HL-60 (cell line): Measurements from ENCODE around the gene LDLRAD3.

ENCODE experiments used
- CTCF ChIP-seq: IDR thresholded peaks from one replicate; pipeline ENCODE4 v1.5.1; 2011; ENCODE audit warnings: low read length, control low read depth, inconsistent platforms; ENCODE audit not compliant: insufficient read depth
- GABPA ChIP-seq: IDR thresholded peaks from 2 replicates; pipeline ENCODE4 v1.6.1; 2012; ENCODE audit warnings: low read depth
- POLR2AphosphoS5 ChIP-seq: IDR thresholded peaks from 2 replicates; pipeline ENCODE4 v1.6.1; 2012; ENCODE audit warnings: low read depth
- REST ChIP-seq: IDR thresholded peaks from 2 replicates; pipeline ENCODE4 v1.6.1; 2012; ENCODE audit warnings: low read depth; ENCODE audit not compliant: insufficient replicate concordance
- SPI1 ChIP-seq: IDR thresholded peaks from 2 replicates; pipeline ENCODE4 v1.6.1; 2012; ENCODE audit warnings: low read depth, mild to moderate bottlenecking, borderline replicate concordance

- TF ChIP-seq CTCF (no peak), POLR2AphosphoS5 (no peak), GABPA (no peak), REST (no peak), SPI1 (no peak)
Observed at GRCh38 chr11:36022882-36023281, 79.0 kb downstream of the LDLRAD3 start.
